Small intestine (tissue), 7 donors: ENCODE measurements around the gene AMIGO1. TPM values are rescaled to one million over a fixed set of nuclear protein-coding genes. Genes with fewer than 3 reads are reported as not detected.

ENCODE experiments used
- DNase-seq, 2 donors: peaks; one replicate each; pipeline versions ENCODE4 v3.0.0 to v3.0.0-alpha.2; 2013
- FAIRE-seq: peaks from 2 replicates; lab custom pipeline; 2012; peaks lifted over from hg19 to GRCh38; lab: Jason Lieb, UNC
- H3K27ac ChIP-seq, 3 donors: one replicate each; pipeline ENCODE4 v1.5.1; 2013; ENCODE audit warnings: low read length in 2 of 3, mild to moderate bottlenecking in 2 of 3, control low read depth in 1 of 3, inconsistent platforms in 1 of 3, low read depth in 1 of 3, moderate library complexity in 1 of 3
- H3K27me3 ChIP-seq, 3 donors: one replicate each; pipeline ENCODE4 v1.6.1; 2013; ENCODE audit warnings: low read length in 3 of 3, inconsistent platforms in 1 of 3; ENCODE audit not compliant: control insufficient read depth in 3 of 3, insufficient read depth in 3 of 3
- H3K36me3 ChIP-seq, 3 donors: one replicate each; pipeline ENCODE4 v1.6.1; 2013; ENCODE audit warnings: low read length in 3 of 3, inconsistent platforms in 1 of 3, low read depth in 1 of 3, mild to moderate bottlenecking in 1 of 3, moderate library complexity in 1 of 3; ENCODE audit not compliant: control insufficient read depth in 3 of 3, insufficient read depth in 2 of 3
- H3K4me1 ChIP-seq, 3 donors: one replicate each; pipeline ENCODE4 v1.6.1; 2013; ENCODE audit warnings: low read length in 2 of 3, inconsistent platforms in 1 of 3, low read depth in 1 of 3, mild to moderate bottlenecking in 1 of 3, moderate library complexity in 1 of 3; ENCODE audit not compliant: control insufficient read depth in 3 of 3, insufficient read depth in 2 of 3
- H3K4me3 ChIP-seq, 3 donors: one replicate each; pipeline ENCODE4 v1.5.1; 2013; ENCODE audit warnings: low read length in 3 of 3, control low read depth in 1 of 3, inconsistent platforms in 1 of 3, low read depth in 1 of 3, mild to moderate bottlenecking in 1 of 3, moderate library complexity in 1 of 3
- H3K9me3 ChIP-seq, 2 donors: one replicate each; pipeline ENCODE4 v1.6.1; 2013; ENCODE audit warnings: low read depth in 1 of 2, low read length in 1 of 2; ENCODE audit not compliant: control insufficient read depth in 2 of 2, insufficient read depth in 1 of 2
- WGBS, 3 donors: extraction: QIAGEN DNeasy Blood & Tissue Kit; methylation state at CpG; one replicate each; pipeline ENCODE4 v1.1.7; 2013; 5-methylcytosine and 5-hydroxymethylcytosine counted together
- polyA plus RNA-seq, 4 donors: library from polyadenylated mRNA; stranded (reverse) in 3 of 4; unstranded in 1 of 4; fragments of 200-250 nt in 3 of 4; fragments of 120-200 nt in 1 of 4; gene quantifications; one replicate each; pipeline versions ENCODE4 v1.2.1 to v1.2.3, GENCODE V29; 2013
- donor health status: healthy with polysubstance abuse.
- donor health status: control.
- donor health status: control.
- donor health status: Bipolar disorder and iron deficiency.
- donor health status: healthy.

AMIGO1 gene
- polyA plus RNA-seq, 4 donors: 1.3 to 2.9 (median 2.2) TPM

- Histone ChIP-seq H3K4me1 (peaks cover 0 to 11% (median 0%) of the 10 kb centered on the region in 3 donors), H3K27me3 (no peaks in the 10 kb centered on the region), H3K9me3 (no peaks in the 10 kb centered on the region), H3K4me3 (no peak overlapping the region), H3K27ac (no peak overlapping the region), H3K36me3 (no peaks in the 10 kb centered on the region)
- no peak for FAIRE-seq
- 63 to 74% (median 68%) methylated on average over 14 of the region's 14 CpGs for WGBS, 3 donors
- no peak for DNase-seq
Observed at GRCh38 chr1:109543988-109544735, 34.6 kb upstream of the AMIGO1 start.

DNA sequence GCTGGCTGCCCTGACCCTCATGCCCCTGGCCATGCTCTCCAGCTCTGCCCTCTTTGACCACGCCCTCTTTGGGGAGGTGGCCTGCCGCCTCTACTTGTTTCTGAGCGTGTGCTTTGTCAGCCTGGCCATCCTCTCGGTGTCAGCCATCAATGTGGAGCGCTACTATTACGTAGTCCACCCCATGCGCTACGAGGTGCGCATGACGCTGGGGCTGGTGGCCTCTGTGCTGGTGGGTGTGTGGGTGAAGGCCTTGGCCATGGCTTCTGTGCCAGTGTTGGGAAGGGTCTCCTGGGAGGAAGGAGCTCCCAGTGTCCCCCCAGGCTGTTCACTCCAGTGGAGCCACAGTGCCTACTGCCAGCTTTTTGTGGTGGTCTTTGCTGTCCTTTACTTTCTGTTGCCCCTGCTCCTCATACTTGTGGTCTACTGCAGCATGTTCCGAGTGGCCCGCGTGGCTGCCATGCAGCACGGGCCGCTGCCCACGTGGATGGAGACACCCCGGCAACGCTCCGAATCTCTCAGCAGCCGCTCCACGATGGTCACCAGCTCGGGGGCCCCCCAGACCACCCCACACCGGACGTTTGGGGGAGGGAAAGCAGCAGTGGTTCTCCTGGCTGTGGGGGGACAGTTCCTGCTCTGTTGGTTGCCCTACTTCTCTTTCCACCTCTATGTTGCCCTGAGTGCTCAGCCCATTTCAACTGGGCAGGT is 33.9 kb upstream of the AMIGO1 start:
- WGBS, 3 donors: 85 to 91% (median 89%) methylated on average over 24 of the region's 24 CpGs
- no peak overlapping the region for H3K4me3 ChIP-seq
- no peak for FAIRE-seq

GRCh38 chr1:109542657-109543056 is 33.1 kb upstream of the AMIGO1 start:
- FAIRE-seq (no peak), DNase-seq (no peak)
- no peaks in the 10 kb centered on the region for H3K9me3 ChIP-seq
- H3K27me3 ChIP-seq: no peaks in the 10 kb centered on the region
- no peak overlapping the region for H3K4me3 ChIP-seq
- no peak overlapping the region for H3K27ac ChIP-seq
- peaks cover 0 to 11% (median 0%) of the 10 kb centered on the region in 3 donors for H3K4me1 ChIP-seq
- no peaks in the 10 kb centered on the region for H3K36me3 ChIP-seq
- WGBS, 3 donors: 86 to 94% (median 87%) methylated on average over 9 to 10 of the region's 10 CpGs

More for the DNA sequence above, 33.9 kb upstream of the AMIGO1 start:
- DNase-seq: no peak
- Histone ChIP-seq H3K27ac (no peak overlapping the region), H3K27me3 (no peaks in the 10 kb centered on the region), H3K36me3 (no peaks in the 10 kb centered on the region), H3K4me1 (peaks cover 0 to 11% (median 0%) of the 10 kb centered on the region in 3 donors), H3K9me3 (no peaks in the 10 kb centered on the region)

- no peaks in the 10 kb centered on the region for H3K9me3 ChIP-seq
- no peak overlapping the region for H3K4me3 ChIP-seq
- FAIRE-seq (no peak), DNase-seq (no peak)
- no peaks in the 10 kb centered on the region for H3K27me3 ChIP-seq
- no peak overlapping the region for H3K27ac ChIP-seq
- WGBS, 3 donors: 79 to 80% (median 79%) methylated on average over 3 of the region's 3 CpGs
- H3K36me3 ChIP-seq: no peaks in the 10 kb centered on the region
- no peaks in the 10 kb centered on the region for H3K4me1 ChIP-seq
Observed at GRCh38 chr1:109541102-109541501, 31.6 kb upstream of the AMIGO1 start.

GRCh38 chr1:109539676-109540075 is 30.1 kb upstream of the AMIGO1 start, which contains the start of gene GPR61:
GPR61 (plus strand) TSS chr1:109539872; CDS start chr1:109543023, 3,151 bp downstream.
- 59 to 70% (median 64%) methylated on average over 7 of the region's 7 CpGs for WGBS, 3 donors
- Histone ChIP-seq H3K27me3 (no peaks in the 10 kb centered on the region), H3K27ac (no peak within 1 kb of the TSS), H3K9me3 (no peaks in the 10 kb centered on the region), H3K4me1 (no peaks in the 10 kb centered on the region), H3K36me3 (no peaks in the 10 kb centered on the region), H3K4me3 (no peak within 1 kb of the TSS)
- DNase-seq (no peak), FAIRE-seq (no peak)

DNA sequence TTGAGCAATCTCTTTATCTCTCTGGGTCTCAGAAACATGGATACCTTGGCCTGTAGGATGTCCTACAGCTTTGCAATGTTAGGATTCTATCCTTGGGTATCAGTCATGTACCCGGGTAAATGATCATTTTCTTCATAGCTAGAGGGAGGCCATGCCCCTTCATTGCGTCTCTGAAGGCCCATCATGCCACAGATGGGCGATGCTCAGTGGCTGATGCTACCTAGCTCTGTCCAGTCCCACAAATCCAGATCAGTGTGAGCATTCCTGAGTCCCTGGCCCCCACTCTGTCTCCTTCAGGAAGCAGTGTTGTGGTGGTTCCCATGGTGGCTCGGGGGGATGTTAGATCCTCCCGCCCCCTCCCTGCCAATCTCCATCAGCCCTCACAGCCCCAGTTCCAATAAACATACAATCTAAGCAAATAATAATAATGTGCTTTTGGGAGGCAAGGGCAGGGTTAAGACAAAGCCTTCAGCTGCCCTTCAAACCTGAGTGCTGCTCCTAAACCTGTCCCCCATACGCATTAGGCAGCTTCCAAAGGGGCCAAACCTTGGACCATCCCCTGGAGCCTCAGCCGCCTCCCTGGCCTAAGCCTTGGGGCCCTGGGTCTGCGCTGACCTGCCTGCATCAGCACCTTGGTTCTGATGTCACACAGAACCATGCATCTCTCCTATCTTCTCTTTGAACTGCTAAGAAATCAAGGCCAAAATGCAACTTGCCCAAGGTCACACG is 29.5 kb upstream of the AMIGO1 start:
- WGBS, 3 donors: 90 to 93% (median 92%) methylated on average over 9 of the region's 9 CpGs
- no peak overlapping the region for H3K4me3 ChIP-seq
- DNase-seq: no peak
- H3K9me3 ChIP-seq: no peaks in the 10 kb centered on the region
- H3K27ac ChIP-seq: no peak overlapping the region
- no peak for FAIRE-seq
- H3K36me3 ChIP-seq: no peaks in the 10 kb centered on the region
- H3K4me1 ChIP-seq: no peaks in the 10 kb centered on the region
- no peaks in the 10 kb centered on the region for H3K27me3 ChIP-seq

DNA sequence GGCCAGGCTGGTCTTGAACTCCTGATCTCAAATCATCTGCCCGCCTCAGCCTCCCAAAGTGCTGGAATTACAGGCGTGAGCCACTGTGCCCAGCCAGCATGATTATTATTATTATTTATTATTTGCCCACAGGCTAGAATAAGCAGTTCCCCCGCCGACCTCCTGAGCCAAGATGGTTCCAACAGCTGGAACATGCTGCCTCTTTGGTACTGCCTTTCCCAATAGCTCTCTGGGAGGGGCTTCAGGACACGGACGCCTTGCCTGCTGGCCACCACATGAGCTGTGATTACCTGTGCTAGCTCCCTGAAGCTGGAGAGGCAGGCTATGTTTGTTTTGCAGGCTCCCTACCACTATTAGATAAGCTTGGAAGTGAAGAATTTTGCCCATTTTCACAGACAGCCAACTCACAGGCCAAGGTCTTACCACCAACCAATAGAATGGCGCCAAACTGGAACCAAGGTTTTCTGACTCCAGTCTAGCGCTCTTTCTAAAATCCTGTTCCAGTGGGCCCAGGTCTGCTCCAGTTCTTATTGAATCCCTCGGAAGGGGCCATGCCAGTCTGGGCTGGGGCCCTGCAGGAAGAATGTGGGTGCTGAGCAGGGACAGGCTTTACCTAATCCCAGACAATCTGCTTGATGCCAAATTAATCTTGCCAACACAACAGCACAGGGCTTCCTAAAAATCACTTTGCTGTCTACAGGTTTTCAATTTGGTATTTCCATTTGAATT is 28.1 kb upstream of the AMIGO1 start:
- FAIRE-seq (no peak), DNase-seq (no peak)
- Histone ChIP-seq H3K9me3 (no peaks in the 10 kb centered on the region), H3K4me3 (no peak overlapping the region), H3K27me3 (no peaks in the 10 kb centered on the region), H3K4me1 (peaks cover 0 to 2% (median 0%) of the 10 kb centered on the region in 3 donors), H3K36me3 (no peaks in the 10 kb centered on the region), H3K27ac (no peak overlapping the region)
- 87 to 95% (median 91%) methylated on average over 9 of the region's 9 CpGs for WGBS, 3 donors
